ENCODE data around the gene POLR1A. TPM values are rescaled to one million over a fixed set of nuclear protein-coding genes. Genes with fewer than 3 reads are reported as not detected.

Gene POLR1A
- total RNA-seq, 4 donors from 2014 or later: 11.8 to 20.2 (median 16.2) TPM

GRCh38 chr2:85988175-85988913 is 117.3 kb downstream of the POLR1A start:
- H3K27me3 ChIP-seq: no peaks in the 10 kb centered on the region
- H3K36me3 ChIP-seq: no peaks in the 10 kb centered on the region
- intact Hi-C loops (cut with DNase I): no loop called here
- WGBS, 2 donors: 70 to 73% methylated on average over 7 to 10 of the region's 10 CpGs
- no peaks in the 10 kb centered on the region for H3K9me3 ChIP-seq
- DNase-seq: no peak
- TF ChIP-seq POLR2A (IDR thresholded peaks at IDR 0.05): no peak
- no peak for TF ChIP-seq CTCF (IDR thresholded peaks at IDR 0.05)
- H3K27ac ChIP-seq: peak overlapping the region in 3 of 4 donors; percentile 34 to 69 (median 60)
- no peak overlapping the region for H3K4me3 ChIP-seq
- H3K4me1 ChIP-seq: peaks cover 0 to 18% (median 4%) of the 10 kb centered on the region in 3 donors

- no peak for TF ChIP-seq POLR2A (IDR thresholded peaks at IDR 0.05)
- no peak for TF ChIP-seq CTCF (IDR thresholded peaks at IDR 0.05)
- no peaks in the 10 kb centered on the region for H3K36me3 ChIP-seq
- H3K9me3 ChIP-seq: no peaks in the 10 kb centered on the region
- H3K4me1 ChIP-seq: peaks cover 0 to 17% (median 4%) of the 10 kb centered on the region in 3 donors
- intact Hi-C loops (cut with DNase I): no loop called here
- no peak overlapping the region for H3K4me3 ChIP-seq
- WGBS, 2 donors: 67 to 73% methylated on average over 5 to 6 of the region's 6 CpGs
- peak overlapping the region in 3 of 4 donors; percentile 38 to 81 (median 69) for H3K27ac ChIP-seq
- no peaks in the 10 kb centered on the region for H3K27me3 ChIP-seq
- DNase-seq: no peak
Observed at GRCh38 chr2:85987266-85988174, 118.2 kb downstream of the POLR1A start.

- no peak for TF ChIP-seq POLR2A (IDR thresholded peaks at IDR 0.05)
- TF ChIP-seq CTCF (IDR thresholded peaks at IDR 0.05): no peak
- H3K36me3 ChIP-seq: no peaks in the 10 kb centered on the region
- no peak overlapping the region for H3K27ac ChIP-seq
- no peak overlapping the region for H3K4me3 ChIP-seq
- WGBS, 2 donors: 91% methylated on average over 9 of the region's 9 CpGs
- H3K9me3 ChIP-seq: no peaks in the 10 kb centered on the region
- H3K4me1 ChIP-seq: peaks cover 0 to 17% (median 4%) of the 10 kb centered on the region in 3 donors
- H3K27me3 ChIP-seq: no peaks in the 10 kb centered on the region
- intact Hi-C loops (cut with DNase I): no loop called here
- no peak for DNase-seq
Observed at GRCh38 chr2:85986121-85986520, 119.6 kb downstream of the POLR1A start.

- no peak overlapping the region for H3K27ac ChIP-seq
- DNase-seq: no peak
- WGBS, 2 donors: 75 to 100% methylated on average over 1 to 2 of the region's 2 CpGs
Observed at GRCh38 chr2:85984788-85985187, 120.9 kb downstream of the POLR1A start.

More at GRCh38 chr2:85984788-85985187, 120.9 kb downstream of the POLR1A start:
- intact Hi-C loops (cut with DNase I): no loop called here
- H3K9me3 ChIP-seq: no peaks in the 10 kb centered on the region
- H3K36me3 ChIP-seq: no peaks in the 10 kb centered on the region
- no peaks in the 10 kb centered on the region for H3K27me3 ChIP-seq
- TF ChIP-seq CTCF (IDR thresholded peaks at IDR 0.05) (no peak), POLR2A (IDR thresholded peaks at IDR 0.05) (no peak)
- H3K4me3 ChIP-seq: no peak overlapping the region
- H3K4me1 ChIP-seq: peaks cover 0 to 17% (median 4%) of the 10 kb centered on the region in 3 donors
